DOHH2 (cell line): ENCODE data around the gene NUP93.

Experiments
- H3F3A ChIP-seq: fragments of 200-600 bp; sonication (generic), shearing (Covaris generic); 2 replicates; pipeline ENCODE4 v1.6.0; 2016; ENCODE audit warnings: antibody characterized with exemption, mild to moderate bottlenecking; ENCODE audit not compliant: control insufficient read depth, insufficient read depth
- H3K27ac ChIP-seq: fragments of 200-600 bp; sonication (generic); 2 replicates; pipeline ENCODE4 v1.5.1; 2014; ENCODE audit warnings: low read depth, mild to moderate bottlenecking, low read length, moderate library complexity
- H3K27me3 ChIP-seq: fragments of 200-600 bp; sonication (generic); 2 replicates; pipeline ENCODE4 v1.6.1; 2014; ENCODE audit warnings: mild to moderate bottlenecking, low read length, mixed read lengths; ENCODE audit not compliant: control insufficient read depth
- H3K36me3 ChIP-seq: fragments of 200-600 bp; sonication (generic); 2 replicates; pipeline ENCODE4 v1.6.1; 2014; ENCODE audit warnings: mild to moderate bottlenecking, low read length, moderate library complexity, mixed read lengths; ENCODE audit not compliant: control insufficient read depth
- H3K4me1 ChIP-seq: fragments of 200-600 bp; sonication (generic); 2 replicates; pipeline ENCODE4 v1.6.1; 2014; ENCODE audit warnings: mild to moderate bottlenecking, low read length, mixed read lengths; ENCODE audit not compliant: control insufficient read depth
- H3K4me2 ChIP-seq: fragments of 200-600 bp; sonication (generic); 2 replicates; pipeline ENCODE4 v1.6.0; 2014; ENCODE audit warnings: mild to moderate bottlenecking, low read length, moderate library complexity
- H3K4me3 ChIP-seq: fragments of 200-600 bp; sonication (generic); 2 replicates; pipeline ENCODE4 v1.5.1; 2014; ENCODE audit warnings: mild to moderate bottlenecking, low read length, mixed read lengths
- H3K79me2 ChIP-seq: fragments of 200-600 bp; sonication (generic); 2 replicates; pipeline ENCODE4 v1.6.1; 2014; ENCODE audit warnings: mild to moderate bottlenecking, low read length, mixed read lengths; ENCODE audit not compliant: control insufficient read depth
- H3K9me2 ChIP-seq: fragments of 200-600 bp; sonication (generic); replicated peaks from 2 replicates; pipeline ENCODE4 v1.6.1; 2014; ENCODE audit warnings: mild to moderate bottlenecking, low read length, mixed read lengths; ENCODE audit not compliant: control insufficient read depth
- H3K9me3 ChIP-seq: fragments of 200-600 bp; sonication (generic); 2 replicates; pipeline ENCODE4 v1.6.1; 2014; ENCODE audit warnings: antibody characterized with exemption, low read length, mixed read lengths; ENCODE audit not compliant: control insufficient read depth, insufficient read depth
- H4K20me1 ChIP-seq: fragments of 200-600 bp; sonication (generic); 2 replicates; pipeline ENCODE4 v1.6.0; 2014; ENCODE audit warnings: low read depth, mild to moderate bottlenecking, antibody characterized with exemption, low read length, moderate library complexity; ENCODE audit not compliant: control insufficient read depth, insufficient read depth
- EZH2phosphoT487 ChIP-seq: fragments of 200-600 bp; sonication (generic); IDR thresholded peaks from 2 replicates; pipeline ENCODE4 v1.6.1; 2017; ENCODE audit warnings: borderline replicate concordance, mild to moderate bottlenecking, antibody characterized with exemption, low read length, moderate library complexity, mixed read lengths
- TF ChIP-seq, protein P1 (sequence below): fragments of 200-600 bp; sonication (generic); IDR thresholded peaks from one replicate; pipeline ENCODE4 v1.5.1; 2014; ENCODE audit warnings: antibody characterized with exemption, mild to moderate bottlenecking, low read depth, low read length; ENCODE audit not compliant: poor library complexity, severe bottlenecking

NUP93 gene

DNA sequence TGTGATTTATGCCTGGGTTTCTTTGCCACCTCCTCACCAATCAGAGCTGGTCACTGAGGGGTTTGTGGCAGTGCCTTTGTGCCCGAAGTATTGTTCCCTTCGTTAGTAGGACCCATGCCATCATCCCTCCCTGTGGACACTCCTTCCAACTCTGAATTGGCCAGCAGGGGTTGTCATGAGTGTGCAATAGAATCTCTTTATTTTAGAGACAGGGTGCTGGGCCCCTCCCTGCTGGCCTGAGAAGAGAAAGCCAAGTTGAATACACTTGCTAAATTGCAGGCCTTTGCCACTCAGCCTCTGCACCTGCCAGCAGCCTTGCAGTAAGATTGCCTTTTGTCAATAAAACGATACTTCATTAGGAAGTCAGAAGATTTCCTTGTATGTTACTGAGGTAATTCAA is 94.4 kb downstream of the NUP93 start:
- peaks cover 59% of the 10 kb centered on the region for H3K36me3 ChIP-seq
- H3K4me2 ChIP-seq, result no peak overlapping the region
- no peaks in the 10 kb centered on the region for H3F3A ChIP-seq
- H3K27me3 ChIP-seq, result no peaks in the 10 kb centered on the region
- H3K9me2 ChIP-seq, result no peaks in the 10 kb centered on the region
- no peak for TF ChIP-seq EZH2phosphoT487
- TF ChIP-seq, protein P1, sequence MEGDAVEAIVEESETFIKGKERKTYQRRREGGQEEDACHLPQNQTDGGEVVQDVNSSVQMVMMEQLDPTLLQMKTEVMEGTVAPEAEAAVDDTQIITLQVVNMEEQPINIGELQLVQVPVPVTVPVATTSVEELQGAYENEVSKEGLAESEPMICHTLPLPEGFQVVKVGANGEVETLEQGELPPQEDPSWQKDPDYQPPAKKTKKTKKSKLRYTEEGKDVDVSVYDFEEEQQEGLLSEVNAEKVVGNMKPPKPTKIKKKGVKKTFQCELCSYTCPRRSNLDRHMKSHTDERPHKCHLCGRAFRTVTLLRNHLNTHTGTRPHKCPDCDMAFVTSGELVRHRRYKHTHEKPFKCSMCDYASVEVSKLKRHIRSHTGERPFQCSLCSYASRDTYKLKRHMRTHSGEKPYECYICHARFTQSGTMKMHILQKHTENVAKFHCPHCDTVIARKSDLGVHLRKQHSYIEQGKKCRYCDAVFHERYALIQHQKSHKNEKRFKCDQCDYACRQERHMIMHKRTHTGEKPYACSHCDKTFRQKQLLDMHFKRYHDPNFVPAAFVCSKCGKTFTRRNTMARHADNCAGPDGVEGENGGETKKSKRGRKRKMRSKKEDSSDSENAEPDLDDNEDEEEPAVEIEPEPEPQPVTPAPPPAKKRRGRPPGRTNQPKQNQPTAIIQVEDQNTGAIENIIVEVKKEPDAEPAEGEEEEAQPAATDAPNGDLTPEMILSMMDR, result no peak
- H3K4me3 ChIP-seq, result no peak overlapping the region
- H3K27ac ChIP-seq, result no peak overlapping the region
- no peaks in the 10 kb centered on the region for H3K79me2 ChIP-seq
- H4K20me1 ChIP-seq, result no peaks in the 10 kb centered on the region
- H3K9me3 ChIP-seq, result no peaks in the 10 kb centered on the region
- no peaks in the 10 kb centered on the region for H3K4me1 ChIP-seq

DNA sequence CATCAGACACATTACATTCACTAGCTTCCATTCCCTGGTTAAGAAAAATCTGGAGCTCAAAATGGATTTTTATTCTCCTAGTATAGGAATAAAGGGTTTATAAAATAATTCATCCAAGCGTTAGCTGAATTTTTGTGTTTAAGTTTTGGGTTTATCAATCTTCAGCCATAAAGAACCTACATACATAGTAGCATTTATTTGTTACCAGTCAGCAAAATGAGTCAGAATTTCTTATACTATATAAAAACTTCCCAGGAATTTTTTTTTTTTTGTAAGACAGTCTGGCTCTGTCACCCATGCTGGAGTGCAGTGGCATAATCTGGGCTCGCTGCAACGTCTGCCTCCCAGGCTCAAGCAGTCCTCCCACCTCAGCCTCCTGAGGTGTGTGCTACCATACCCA is 94.9 kb downstream of the NUP93 start:
- H3K27ac ChIP-seq, result no peak overlapping the region
- no peak overlapping the region for H3K4me2 ChIP-seq
- H3K9me2 ChIP-seq, result no peaks in the 10 kb centered on the region
- no peaks in the 10 kb centered on the region for H3F3A ChIP-seq
- H3K4me3 ChIP-seq, result no peak overlapping the region
- H3K79me2 ChIP-seq, result no peaks in the 10 kb centered on the region
- H3K4me1 ChIP-seq, result no peaks in the 10 kb centered on the region
- H4K20me1 ChIP-seq, result no peaks in the 10 kb centered on the region
- TF ChIP-seq, protein P1, result no peak
- no peak for TF ChIP-seq EZH2phosphoT487
- no peaks in the 10 kb centered on the region for H3K27me3 ChIP-seq
- no peaks in the 10 kb centered on the region for H3K9me3 ChIP-seq
- peaks cover 61% of the 10 kb centered on the region for H3K36me3 ChIP-seq

DNA sequence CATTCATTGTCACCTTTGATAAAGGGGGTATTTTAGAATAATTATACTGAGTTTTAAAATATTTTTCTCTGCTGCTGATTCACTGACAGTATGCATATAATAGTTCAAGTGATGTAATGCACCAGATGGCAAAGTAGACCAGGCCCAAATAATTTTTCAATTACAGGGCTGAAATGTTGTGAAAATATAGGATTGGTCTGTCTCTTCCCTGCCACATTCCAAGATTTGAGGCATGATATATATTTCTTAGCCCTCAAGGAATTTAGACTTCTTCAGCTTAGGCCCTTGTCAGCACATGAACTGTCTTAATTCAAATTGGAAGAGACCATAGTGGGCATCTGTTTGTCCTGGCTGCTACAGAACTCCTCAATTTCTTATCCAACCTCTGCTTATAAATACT is 95.9 kb downstream of the NUP93 start:
- Histone ChIP-seq H3K9me2 (no peaks in the 10 kb centered on the region), H3K4me3 (no peak overlapping the region), H3K79me2 (no peaks in the 10 kb centered on the region), H3K4me2 (no peak overlapping the region), H3K36me3 (peaks cover 65% of the 10 kb centered on the region), H3K27me3 (no peaks in the 10 kb centered on the region), H3K27ac (no peak overlapping the region), H3K9me3 (no peaks in the 10 kb centered on the region), H3F3A (no peaks in the 10 kb centered on the region), H3K4me1 (no peaks in the 10 kb centered on the region), H4K20me1 (no peaks in the 10 kb centered on the region)
- no peak for TF ChIP-seq EZH2phosphoT487
- TF ChIP-seq, protein P1, result no peak

DNA sequence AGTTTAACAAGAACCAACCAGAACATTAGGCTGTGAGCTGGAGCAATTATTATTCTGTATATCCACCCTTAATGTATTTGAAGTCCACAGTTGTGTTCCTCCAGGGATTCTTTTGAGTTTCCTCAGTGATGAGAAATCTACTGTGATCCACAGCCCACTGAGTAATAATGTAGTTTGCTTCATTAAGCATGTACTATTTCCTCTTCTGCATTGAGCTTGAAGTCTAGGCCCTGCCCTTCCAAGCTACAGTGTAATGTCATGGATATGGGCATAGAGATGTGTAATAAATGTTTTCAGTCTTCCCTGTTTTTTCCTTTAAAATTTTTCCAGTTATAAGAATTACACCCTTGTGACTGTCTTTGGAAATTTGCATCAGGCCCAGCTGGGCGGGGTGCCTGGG is 98.7 kb downstream of the NUP93 start:
- no peak for TF ChIP-seq EZH2phosphoT487
- TF ChIP-seq, protein P1, result no peak
- Histone ChIP-seq H3K79me2 (no peaks in the 10 kb centered on the region), H3K27ac (no peak overlapping the region), H3F3A (no peaks in the 10 kb centered on the region), H3K4me3 (no peak overlapping the region), H3K9me3 (no peaks in the 10 kb centered on the region), H3K9me2 (no peaks in the 10 kb centered on the region), H3K27me3 (no peaks in the 10 kb centered on the region), H4K20me1 (no peaks in the 10 kb centered on the region), H3K36me3 (peaks cover 70% of the 10 kb centered on the region), H3K4me2 (no peak overlapping the region), H3K4me1 (no peaks in the 10 kb centered on the region)
